OCI-LY7 (cell line): ENCODE data around the gene ASAH2. TPM values are rescaled to one million over a fixed set of nuclear protein-coding genes. Genes with fewer than 3 reads are reported as not detected.

Source experiments
- Bru-seq: library from RNA; stranded (reverse); fragments of 400-500 nt; gene quantifications from one replicate; lab custom pipeline; 2021; lab: Mats Ljungman, UMichigan
- BruChase-seq, 2 experiments: library from RNA; stranded (reverse); fragments of 400-500 nt; gene quantifications; one replicate each; lab custom pipeline; 2021; lab: Mats Ljungman, UMichigan
- BruUV-seq: library from RNA; stranded (reverse); fragments of 400-500 nt; replicated peaks from 2 replicates; lab custom pipeline; 2021; lab: Mats Ljungman, UMichigan
- CTCF ChIA-PET: fragments of 300-600 bp; sonication (Branson Sonifier 250); formaldehyde crosslinking; loops from one replicate; lab custom pipeline; 2022; ENCODE audit warnings: antibody characterized with exemption; ENCODE audit not compliant: unreplicated experiment; lab: Charles Lee
- POLR2A ChIA-PET: fragments of 300-600 bp; sonication (Branson Sonifier 250); formaldehyde crosslinking; loops from one replicate; lab custom pipeline; 2022; ENCODE audit warnings: antibody characterized with exemption; lab: Charles Lee
- DNase-seq: peaks from one replicate; pipeline ENCODE4 v3.0.0-alpha.2; 2015; ENCODE audit warnings: low spot score
- H2AFZ ChIP-seq: fragments of 200-600 bp; sonication (generic), shearing (Covaris generic); 2 replicates; pipeline ENCODE4 v1.6.1; 2014; ENCODE audit warnings: mild to moderate bottlenecking, antibody characterized with exemption, low read length, moderate library complexity
- H3K27ac ChIP-seq: fragments of 200-600 bp; sonication (generic); 2 replicates; pipeline ENCODE4 v1.5.1; 2014; ENCODE audit warnings: mixed run types, low read depth, mild to moderate bottlenecking, moderate library complexity, low read length, inconsistent platforms; ENCODE audit not compliant: poor library complexity, severe bottlenecking
- H3K36me3 ChIP-seq: fragments of 200-600 bp; sonication (generic); 2 replicates; pipeline ENCODE4 v1.6.1; 2014; ENCODE audit warnings: mild to moderate bottlenecking, antibody characterized with exemption, low read length, moderate library complexity, mixed read lengths; ENCODE audit not compliant: insufficient read depth
- H3K4me1 ChIP-seq: fragments of 200-600 bp; sonication (generic); 2 replicates; pipeline ENCODE4 v1.5.1; 2014; ENCODE audit warnings: mild to moderate bottlenecking, low read length; ENCODE audit not compliant: insufficient read depth, poor library complexity, severe bottlenecking
- H3K4me2 ChIP-seq: fragments of 200-600 bp; sonication (generic); 2 replicates; pipeline ENCODE4 v1.6.1; 2014; ENCODE audit warnings: mild to moderate bottlenecking, low read length
- H3K4me3 ChIP-seq: fragments of 200-600 bp; sonication (generic); 2 replicates; pipeline ENCODE4 v1.5.1; 2014; ENCODE audit warnings: mild to moderate bottlenecking, low read depth, low read length; ENCODE audit not compliant: poor library complexity, severe bottlenecking
- H3K79me2 ChIP-seq: fragments of 200-600 bp; sonication (generic); 2 replicates; pipeline ENCODE4 v1.6.1; 2016; ENCODE audit warnings: low read depth, mild to moderate bottlenecking, low read length, moderate library complexity, mixed read lengths; ENCODE audit not compliant: insufficient read depth
- H3K9me2 ChIP-seq: fragments of 200-600 bp; sonication (generic); 2 replicates; pipeline ENCODE4 v1.6.1; 2016; ENCODE audit warnings: mild to moderate bottlenecking, low read length, mixed read lengths; ENCODE audit not compliant: insufficient read depth
- H3K9me3 ChIP-seq: fragments of 200-600 bp; sonication (generic); 2 replicates; pipeline ENCODE4 v1.6.1; 2014; ENCODE audit warnings: mild to moderate bottlenecking, mixed run types, low read length, mixed read lengths
- H4K20me1 ChIP-seq: fragments of 200-600 bp; sonication (generic); 2 replicates; pipeline ENCODE4 v1.6.1; 2014; ENCODE audit warnings: mild to moderate bottlenecking, antibody characterized with exemption, low read length, moderate library complexity, mixed read lengths; ENCODE audit not compliant: insufficient read depth
- CTCF ChIP-seq: fragments of 200-600 bp; sonication (generic); conservative IDR thresholded peaks from 2 replicates; pipeline ENCODE4 v1.5.1; 2014; ENCODE audit warnings: mild to moderate bottlenecking, antibody characterized with exemption, low read length, moderate library complexity, mixed read lengths
- EZH2phosphoT487 ChIP-seq: fragments of 200-600 bp; sonication (generic); IDR thresholded peaks from 2 replicates; pipeline ENCODE4 v1.6.1; 2018; ENCODE audit warnings: low read depth, borderline replicate concordance, mild to moderate bottlenecking, mixed run types, antibody characterized with exemption, low read length, moderate library complexity, mixed read lengths
- intact Hi-C: fragments of 100-400 bp; cut with micrococcal nuclease; formaldehyde crosslinking; loops from one replicate; pipeline ENCODE4 v1.10.0; 2022; ENCODE audit not compliant: unreplicated experiment
- long read RNA-seq: library from polyadenylated mRNA; stranded (forward); transcript quantifications from one replicate; pipeline ENCODE4 v2.0.0, GENCODE V29; 2022
- total RNA-seq, 2 experiments: library from RNA; depleted of rRNA in 1 of 2; stranded (reverse); fragments of >200 nt in 1 of 2; shearing (Covaris generic) in 1 of 2; gene quantifications; 2 replicates each; pipeline ENCODE4 v1.2.3, GENCODE V29; 2014 to 2022

ASAH2 gene
- total RNA-seq (2014; rRNA removed; shearing (Covaris generic)) = 0.05 TPM in 1 of 2 replicates, not detected in the other
- total RNA-seq (2022) = not detected in 2 replicates
- percentile 4 among the genes with signal in this experiment for Bru-seq, nascent RNA
- percentile 7 among the genes with signal in this experiment for BruChase-seq, experiment 1, labeled RNA remaining after a 6-hour chase
- percentile 10 among the genes with signal in this experiment for BruChase-seq, experiment 2, labeled RNA remaining after a 2-hour chase
- long read RNA-seq = 0 reads

- ChIA-PET CTCF (no interaction called here), POLR2A (interaction anchor here (0.7 to 1.6 kb wide), 2 partner anchors 9 to 542 kb away, joined by 3 to 5 read pairs; no protein-coding TSS in a partner anchor)
- H3K4me1 ChIP-seq = no peaks in the 10 kb centered on the region
- TF ChIP-seq EZH2phosphoT487 = no peak
- TF ChIP-seq CTCF = no peak
- no peak within 1 kb of the TSS for H3K4me2 ChIP-seq
- DNase-seq = no peak
- intact Hi-C loops = no loop called here
- no peaks in the 10 kb centered on the region for H4K20me1 ChIP-seq
- H3K27ac ChIP-seq = no peak within 1 kb of the TSS
- no peaks in the 10 kb centered on the region for H3K36me3 ChIP-seq
- no peaks in the 10 kb centered on the region for H3K9me2 ChIP-seq
- no peak within 1 kb of the TSS for H2AFZ ChIP-seq
- H3K9me3 ChIP-seq = no peaks in the 10 kb centered on the region; the same call in 1 of the 2 replicates
- BruUV-seq = no TSS peak
- no peak within 1 kb of the TSS for H3K4me3 ChIP-seq
- no peaks in the 10 kb centered on the region for H3K79me2 ChIP-seq
Measured at GRCh38 chr10:50251394-50251793, at the start of gene ASAH2. Gene ASAH2 (minus strand): TSS chr10:50251516. CDS start chr10:50248610, 2,906 bp downstream.

- no peak overlapping the region for H3K4me3 ChIP-seq
- H3K79me2 ChIP-seq = no peaks in the 10 kb centered on the region
- ChIA-PET CTCF (no interaction called here), POLR2A (interaction anchor here (0.6 to 1.6 kb wide), 2 partner anchors 12 to 44 kb away, joined by 3 read pairs; no protein-coding TSS in a partner anchor)
- H2AFZ ChIP-seq = no peak overlapping the region
- intact Hi-C loops = no loop called here
- H3K9me3 ChIP-seq = no peaks in the 10 kb centered on the region
- H4K20me1 ChIP-seq = no peaks in the 10 kb centered on the region
- no peak overlapping the region for H3K4me2 ChIP-seq
- TF ChIP-seq CTCF = no peak
- TF ChIP-seq EZH2phosphoT487 = no peak
- H3K36me3 ChIP-seq = peaks cover 15% of the 10 kb centered on the region; the same call in 1 of the 2 replicates
- no TSS peak for BruUV-seq
- DNase-seq = no peak
- no peaks in the 10 kb centered on the region for H3K9me2 ChIP-seq
- H3K4me1 ChIP-seq = peaks cover 6% of the 10 kb centered on the region
- no peak overlapping the region for H3K27ac ChIP-seq
Measured at GRCh38 chr10:50299948-50300669, 48.8 kb upstream of the ASAH2 start.
